ENCODE measurements around the gene GALNTL6. TPM values are rescaled to one million over a fixed set of nuclear protein-coding genes. Genes with fewer than 3 reads are reported as not detected.

The GALNTL6 gene
- total and polyA plus RNA-seq, 2 donors (not counting 3 experiments of a cell fraction or from before 2014, with no cell fraction given) = not detected

- Histone ChIP-seq H4K20me1 (replicated peaks; ENCODE audit: control insufficient read depth, extremely low read depth, insufficient read depth, low read length) (no peaks in the 10 kb centered on the region), H3K79me2 (ENCODE audit: control insufficient read depth, insufficient read depth, low read length) (no peaks in the 10 kb centered on the region), H3K4me3 (replicated peaks in 1 of 3; ENCODE audit: insufficient read depth in 1 of 3, low read depth in 1 of 3, low read length in 3 of 3) (no peak overlapping the region), H3K4me1 (ENCODE audit: control insufficient read depth, extremely low read depth, insufficient read depth, low read length) (no peaks in the 10 kb centered on the region), H3K9me3 (replicated peaks; ENCODE audit: control insufficient read depth, insufficient read depth, low read length) (no peaks in the 10 kb centered on the region), H2AFZ (ENCODE audit: low read depth, low read length) (no peak overlapping the region), H3K9me1 (replicated peaks; ENCODE audit: control insufficient read depth, extremely low read depth, insufficient read depth, low read length) (no peaks in the 10 kb centered on the region), H3K27me3 (ENCODE audit: control insufficient read depth in 2 of 2, insufficient read depth in 2 of 2, low read length in 2 of 2) (no peaks in the 10 kb centered on the region), H3K27ac (ENCODE audit: insufficient read depth, low read depth, low read length) (no peak overlapping the region), H3K36me3 (ENCODE audit: control insufficient read depth in 2 of 2, extremely low read depth in 1 of 2, insufficient read depth in 2 of 2, low read length in 2 of 2) (no peaks in the 10 kb centered on the region), H3K4me2 (ENCODE audit: insufficient read depth, low read length) (no peak overlapping the region), H3K9ac (replicated peaks; ENCODE audit: extremely low read depth, insufficient read depth, low read length) (no peak overlapping the region)
- dilution Hi-C loops (cut with MboI; ENCODE audit: extremely low pct_ligation_motif_present, low sequenced_read_pairs) = no loop called here
- TF ChIP-seq GATA2 (IDR thresholded peaks at IDR 0.05; ENCODE audit: insufficient read depth, insufficient read length, low read depth, low read length) = no peak
- no peak for TF ChIP-seq FOS (IDR thresholded peaks at IDR 0.05; ENCODE audit: borderline replicate concordance, insufficient read depth, low read length)
- no peak for TF ChIP-seq MYC (IDR thresholded peaks at IDR 0.05; ENCODE audit: low read depth, low read length)
- TF ChIP-seq EZH2 (IDR thresholded peaks at IDR 0.05; ENCODE audit: borderline replicate concordance, low read depth, low read length, severe bottlenecking) = no peak
- no peak for TF ChIP-seq POLR2A (IDR thresholded peaks at IDR 0.05; ENCODE audit: low read depth, low read length)
- TF ChIP-seq POLR2AphosphoS5 (IDR thresholded peaks at IDR 0.05; ENCODE audit: insufficient read depth, low read depth, low read length) = no peak
- TF ChIP-seq MAX (IDR thresholded peaks at IDR 0.05; ENCODE audit: insufficient read depth, insufficient read length) = no peak
- no peak for TF ChIP-seq CTCF (IDR thresholded peaks at IDR 0.05; ENCODE audit: extremely low read depth in 1 of 2, insufficient read depth in 1 of 2, low read depth in 1 of 2, low read length in 2 of 2)
- no peak for TF ChIP-seq JUN (IDR thresholded peaks at IDR 0.05; ENCODE audit: borderline replicate concordance, insufficient read depth, insufficient read length, low read depth)
- DNase-seq (ENCODE audit: low read depth, low spot score) (no peak), FAIRE-seq (no peak)
- no TSS peak for BruUV-seq (replicated peaks)
- intact Hi-C loops (cut with micrococcal nuclease) = no loop called here
- ChIA-PET CTCF (no interaction called here), POLR2A (no interaction called here)
Observed at GRCh38 chr4:172750910-172751309, 937.7 kb downstream of the GALNTL6 start.

Measured in endothelial cell of umbilical vein (primary cell).